GM10266 (cell line): Measurements from ENCODE around the gene ABHD3.
"Not testable (repeated sequence)": the region's sequence is repeated elsewhere in the genome, so short reads cannot be mapped to it uniquely, and the experiment has no call there.

ENCODE experiments used
- DNase-seq: peaks from one replicate; pipeline ENCODE4 v3.0.0; 2012; ENCODE audit errors: extremely low spot score
- TF ChIP-seq, protein P1 (sequence below): IDR thresholded peaks from 2 replicates; pipeline ENCODE4 v1.5.1; 2012; ENCODE audit warnings: mild to moderate bottlenecking, low read depth; ENCODE audit not compliant: control insufficient read depth, insufficient read depth; ENCODE audit errors: missing control alignments

ABHD3 gene

DNA sequence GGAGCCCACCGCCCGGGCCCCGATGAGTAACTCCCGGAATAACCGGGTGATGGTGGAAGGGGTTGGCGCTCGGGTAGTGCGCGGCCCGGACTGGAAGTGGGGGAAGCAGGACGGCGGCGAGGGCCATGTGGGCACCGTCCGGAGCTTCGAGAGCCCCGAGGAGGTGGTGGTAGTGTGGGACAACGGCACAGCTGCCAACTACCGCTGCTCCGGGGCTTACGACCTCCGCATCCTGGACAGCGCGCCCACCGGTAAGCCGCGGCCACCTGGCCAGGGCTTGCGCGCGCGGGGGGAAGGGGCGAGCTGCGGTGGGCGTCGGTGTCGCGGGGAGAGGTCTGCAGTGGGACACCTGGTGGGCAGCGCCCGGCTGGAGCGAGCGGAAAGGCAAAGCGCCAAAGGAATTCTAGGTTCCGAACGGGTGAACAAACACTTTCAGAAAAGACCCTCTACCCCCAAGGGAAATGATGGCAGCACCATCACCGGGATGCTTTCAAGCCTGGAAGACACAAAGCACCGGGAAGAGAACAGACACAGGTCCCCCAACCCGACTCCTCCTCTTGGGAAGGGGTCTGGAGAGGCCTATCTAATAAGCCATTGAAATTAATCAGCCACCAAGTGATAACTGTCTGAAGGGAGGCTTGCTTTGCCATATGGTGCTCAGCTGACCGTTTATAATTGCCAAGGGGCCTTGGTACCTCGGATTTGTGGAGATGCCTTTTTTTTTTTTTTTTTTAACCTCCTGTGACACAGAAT, 37.2 kb upstream of the ABHD3 start:
- DNase-seq: peak; percentile 36
- TF ChIP-seq, protein P1, sequence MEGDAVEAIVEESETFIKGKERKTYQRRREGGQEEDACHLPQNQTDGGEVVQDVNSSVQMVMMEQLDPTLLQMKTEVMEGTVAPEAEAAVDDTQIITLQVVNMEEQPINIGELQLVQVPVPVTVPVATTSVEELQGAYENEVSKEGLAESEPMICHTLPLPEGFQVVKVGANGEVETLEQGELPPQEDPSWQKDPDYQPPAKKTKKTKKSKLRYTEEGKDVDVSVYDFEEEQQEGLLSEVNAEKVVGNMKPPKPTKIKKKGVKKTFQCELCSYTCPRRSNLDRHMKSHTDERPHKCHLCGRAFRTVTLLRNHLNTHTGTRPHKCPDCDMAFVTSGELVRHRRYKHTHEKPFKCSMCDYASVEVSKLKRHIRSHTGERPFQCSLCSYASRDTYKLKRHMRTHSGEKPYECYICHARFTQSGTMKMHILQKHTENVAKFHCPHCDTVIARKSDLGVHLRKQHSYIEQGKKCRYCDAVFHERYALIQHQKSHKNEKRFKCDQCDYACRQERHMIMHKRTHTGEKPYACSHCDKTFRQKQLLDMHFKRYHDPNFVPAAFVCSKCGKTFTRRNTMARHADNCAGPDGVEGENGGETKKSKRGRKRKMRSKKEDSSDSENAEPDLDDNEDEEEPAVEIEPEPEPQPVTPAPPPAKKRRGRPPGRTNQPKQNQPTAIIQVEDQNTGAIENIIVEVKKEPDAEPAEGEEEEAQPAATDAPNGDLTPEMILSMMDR: no peak

DNA sequence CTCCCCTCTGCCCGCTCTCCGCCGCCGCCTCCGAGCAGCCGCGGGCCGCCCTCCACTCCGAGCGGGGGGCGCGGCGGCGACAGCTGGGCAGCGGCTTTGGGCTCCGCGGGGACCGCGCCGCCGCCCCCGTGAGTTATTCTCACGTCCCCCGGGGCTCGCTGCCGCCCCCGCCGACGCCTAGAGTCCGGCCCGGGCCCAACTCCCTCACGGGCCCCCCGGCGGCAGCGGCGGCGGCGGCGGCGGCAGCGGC, 36.7 kb upstream of the ABHD3 start:
- TF ChIP-seq, protein P1: no peak

DNA sequence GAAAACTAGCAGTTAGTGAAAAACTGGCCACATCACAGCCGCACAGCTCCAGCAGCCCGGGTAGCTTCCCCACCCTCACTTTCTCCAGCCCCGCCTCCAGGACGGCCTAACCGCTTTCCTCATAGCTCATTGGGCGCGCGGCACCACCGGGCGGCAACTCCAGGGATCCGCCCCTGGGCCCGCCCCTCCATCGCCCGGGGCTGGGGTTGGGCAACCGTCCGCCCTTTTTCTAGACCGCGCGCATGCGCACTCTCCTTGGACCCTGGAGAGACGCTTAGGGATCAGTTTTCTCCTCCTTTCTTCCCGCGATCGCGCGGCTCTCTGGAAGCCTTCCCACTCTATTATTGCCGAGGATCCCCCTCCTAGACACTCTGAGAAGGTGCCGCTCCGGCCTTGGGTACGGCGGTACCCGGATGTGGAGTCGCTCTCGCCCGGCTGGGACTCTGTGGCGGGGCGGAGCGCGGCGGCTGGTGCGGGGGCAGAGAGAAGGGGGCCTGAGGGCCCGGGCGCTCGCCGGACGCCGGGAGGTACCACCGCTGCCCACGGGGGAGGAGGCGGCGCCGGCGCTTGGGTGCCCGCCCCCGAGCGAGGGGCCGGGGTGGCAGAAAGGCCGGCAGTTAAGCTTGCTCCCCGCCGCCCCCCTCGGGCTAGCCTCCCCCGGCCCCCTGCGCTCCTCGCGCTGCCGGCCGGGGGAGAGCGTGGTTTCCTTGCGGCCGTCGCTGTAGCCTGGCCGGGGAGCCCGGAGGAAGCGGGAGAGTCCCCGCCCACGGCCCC, 36.2 kb upstream of the ABHD3 start, which contains the start of gene MIB1:
Gene MIB1, plus strand, starts transcription at position 255 of the 774 bp plus-strand sequence. CDS start 792 bp downstream, outside the sequence.
- peak; percentile 96 for DNase-seq
- TF ChIP-seq, protein P1: no peak

More for the DNA sequence above, 36.7 kb upstream of the ABHD3 start:
- DNase-seq: no peak

DNA sequence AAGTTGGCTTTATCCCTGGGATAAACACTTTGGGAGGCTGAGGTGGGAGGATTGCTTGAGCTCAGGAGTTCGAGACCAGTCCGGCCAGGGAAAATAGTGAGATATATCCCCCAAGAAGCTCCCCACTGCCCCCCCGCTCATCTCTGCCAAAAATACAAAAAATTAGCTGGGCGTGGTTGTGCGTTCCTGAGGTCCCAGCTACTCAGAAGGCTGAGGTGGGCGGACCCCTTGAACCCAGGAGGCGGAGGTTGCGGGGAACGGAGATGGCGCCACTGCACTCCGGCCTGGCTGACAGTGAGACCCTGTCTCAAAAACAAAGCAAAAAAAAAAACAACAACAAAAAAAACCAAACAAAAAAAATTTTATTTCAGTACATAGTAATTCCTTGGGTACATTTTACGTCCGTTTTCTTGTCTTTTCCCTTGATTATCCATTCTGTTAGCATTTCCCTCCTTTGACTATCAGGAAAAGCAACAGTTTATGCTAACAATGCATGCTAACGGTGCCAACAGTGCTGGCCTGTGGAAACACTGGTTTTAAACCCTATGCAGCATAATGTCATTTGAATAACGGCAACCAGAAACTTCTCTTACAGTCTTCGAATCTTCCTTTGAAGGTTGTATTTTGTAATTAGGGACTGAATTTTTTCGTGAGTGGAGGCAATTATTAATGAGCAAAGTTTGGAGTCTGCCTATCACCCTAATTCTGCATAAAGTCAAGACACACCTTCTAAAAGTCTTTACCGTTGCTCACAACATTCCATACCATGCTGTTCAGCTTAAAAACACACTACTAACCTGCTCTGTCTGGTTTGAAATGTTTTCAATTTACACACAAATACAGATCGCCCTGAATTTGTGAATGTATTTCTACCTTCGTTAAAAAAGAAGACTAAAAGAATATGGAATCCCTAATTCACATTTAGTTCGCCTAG, 35.3 kb upstream of the ABHD3 start:
- DNase-seq: no peak

DNA sequence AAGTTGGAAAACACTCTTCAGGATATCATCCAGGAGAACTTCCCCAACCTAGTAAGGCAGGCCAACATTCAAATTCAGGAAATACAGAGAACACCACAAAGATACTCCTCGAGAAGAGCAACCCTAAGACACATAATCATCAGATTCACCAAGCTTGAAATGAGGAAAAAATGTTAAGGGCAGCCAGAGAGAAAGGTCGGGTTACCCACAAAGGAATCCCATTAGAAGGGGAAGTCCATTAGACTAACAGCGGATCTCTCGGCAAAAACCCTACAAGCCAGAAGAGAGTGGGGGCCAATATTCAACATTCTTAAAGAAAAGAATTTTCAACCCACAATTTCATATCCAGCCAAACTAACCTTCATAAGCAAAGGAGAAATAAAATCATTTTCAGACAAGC, 32.4 kb upstream of the ABHD3 start:
- DNase-seq: not testable (repeated sequence)

More for the DNA sequence above, 35.3 kb upstream of the ABHD3 start:
- TF ChIP-seq, protein P1: no peak

DNA sequence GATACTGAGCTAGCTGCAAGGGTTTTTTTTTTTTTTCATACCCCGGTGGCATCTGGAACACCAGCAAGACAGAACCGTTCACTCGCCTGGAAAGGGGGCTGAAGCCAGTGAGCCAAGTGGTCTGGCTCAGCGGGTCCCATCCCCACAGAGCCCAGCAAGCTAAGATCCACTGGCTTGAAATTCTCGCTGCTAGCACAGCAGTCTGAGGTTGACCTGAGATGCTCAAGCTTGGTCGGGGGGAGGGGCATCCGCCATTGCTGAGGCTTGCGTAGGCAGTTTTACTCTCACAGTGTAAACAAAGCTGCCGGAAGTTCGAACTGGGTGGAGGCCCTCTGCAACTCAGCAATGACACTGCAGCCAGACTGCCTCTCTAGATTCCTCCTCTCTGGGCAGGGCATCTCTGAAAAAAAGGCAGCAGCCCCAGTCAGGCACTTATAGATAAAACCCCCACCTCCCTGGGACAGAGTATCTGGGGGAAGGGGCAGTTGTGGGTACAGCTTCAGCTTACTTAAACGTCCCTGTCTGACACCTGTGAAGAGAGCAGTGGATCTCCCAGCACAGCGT, 31.0 kb upstream of the ABHD3 start:
- DNase-seq: no peak
- TF ChIP-seq, protein P1: no peak

DNA sequence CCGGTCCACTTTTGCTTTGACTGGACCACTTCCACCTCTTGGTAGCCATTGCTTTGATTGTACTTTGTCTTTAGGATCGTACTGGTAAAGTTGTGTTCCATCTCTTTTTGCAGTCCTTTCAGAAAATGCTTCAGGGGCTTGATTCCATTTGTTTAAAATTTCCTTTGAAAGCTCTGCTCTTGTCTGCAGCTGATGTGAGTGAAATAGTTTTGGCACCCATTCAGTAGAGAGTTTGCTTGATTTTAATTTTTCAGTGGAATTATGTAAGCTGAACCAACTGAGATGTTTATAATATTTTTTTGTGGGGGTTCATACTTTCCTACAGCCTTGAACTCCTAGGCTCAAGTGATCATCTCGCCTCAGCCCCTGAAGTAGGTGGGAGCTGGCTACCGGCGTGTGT, 28.4 kb upstream of the ABHD3 start:
- DNase-seq: no peak

More for the DNA sequence above, 28.4 kb upstream of the ABHD3 start:
- TF ChIP-seq, protein P1: no peak
